Retinal pigment epithelial cell (primary cell): Measurements from ENCODE around the gene THY1.

Experiments
- DNase-seq: peaks from one replicate; pipeline ENCODE4 v3.0.0-alpha.2; 2010; ENCODE audit warnings: low read depth
- H3K4me3 ChIP-seq: 2 replicates; pipeline ENCODE4 v1.5.1; 2011; ENCODE audit warnings: mild to moderate bottlenecking, low read length, control low read depth, moderate library complexity
- TF ChIP-seq, protein P1 (sequence below): conservative IDR thresholded peaks from 2 replicates; pipeline ENCODE4 v1.5.1; 2011; ENCODE audit warnings: low read depth, low read length, control low read depth, inconsistent platforms

The THY1 gene

DNA sequence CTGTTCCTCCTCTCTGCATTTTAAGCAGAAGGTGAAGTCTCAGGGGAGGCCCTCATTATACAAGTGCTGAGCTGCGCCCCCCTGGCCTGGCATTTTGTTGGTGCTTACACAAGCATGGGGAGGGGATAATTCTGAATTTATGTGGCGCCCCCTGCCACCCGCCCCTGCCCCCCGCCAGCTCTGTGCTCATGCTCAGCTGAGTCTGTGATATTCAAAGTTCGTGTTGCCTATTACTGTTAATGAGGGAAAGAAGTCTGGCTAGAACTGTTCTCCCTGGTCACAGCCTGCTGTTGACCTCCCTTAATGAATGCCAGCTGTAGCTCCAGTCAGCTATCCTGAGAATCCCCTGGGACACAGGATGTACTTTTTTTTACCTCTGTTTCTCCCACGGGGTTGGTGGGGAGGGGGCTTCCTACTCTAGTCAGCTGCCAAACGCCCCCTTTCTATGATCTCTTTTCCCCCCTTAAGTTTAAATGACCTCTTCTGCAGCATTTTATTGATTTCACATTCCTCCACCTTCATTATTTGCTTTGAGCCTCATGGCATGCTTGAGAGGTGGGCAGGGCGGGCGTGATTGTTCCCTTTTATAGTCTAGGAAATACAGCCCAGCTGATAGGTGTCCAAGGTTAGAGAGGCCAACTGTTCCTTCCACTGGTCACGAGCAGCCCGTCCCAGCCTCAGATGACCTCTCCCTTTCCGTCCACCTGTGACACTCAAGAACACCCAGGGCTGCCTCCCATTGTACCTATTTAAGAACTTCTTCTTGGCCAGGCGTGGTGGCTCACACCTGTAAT, 53.6 kb downstream of the THY1 start:
- TF ChIP-seq, protein P1, sequence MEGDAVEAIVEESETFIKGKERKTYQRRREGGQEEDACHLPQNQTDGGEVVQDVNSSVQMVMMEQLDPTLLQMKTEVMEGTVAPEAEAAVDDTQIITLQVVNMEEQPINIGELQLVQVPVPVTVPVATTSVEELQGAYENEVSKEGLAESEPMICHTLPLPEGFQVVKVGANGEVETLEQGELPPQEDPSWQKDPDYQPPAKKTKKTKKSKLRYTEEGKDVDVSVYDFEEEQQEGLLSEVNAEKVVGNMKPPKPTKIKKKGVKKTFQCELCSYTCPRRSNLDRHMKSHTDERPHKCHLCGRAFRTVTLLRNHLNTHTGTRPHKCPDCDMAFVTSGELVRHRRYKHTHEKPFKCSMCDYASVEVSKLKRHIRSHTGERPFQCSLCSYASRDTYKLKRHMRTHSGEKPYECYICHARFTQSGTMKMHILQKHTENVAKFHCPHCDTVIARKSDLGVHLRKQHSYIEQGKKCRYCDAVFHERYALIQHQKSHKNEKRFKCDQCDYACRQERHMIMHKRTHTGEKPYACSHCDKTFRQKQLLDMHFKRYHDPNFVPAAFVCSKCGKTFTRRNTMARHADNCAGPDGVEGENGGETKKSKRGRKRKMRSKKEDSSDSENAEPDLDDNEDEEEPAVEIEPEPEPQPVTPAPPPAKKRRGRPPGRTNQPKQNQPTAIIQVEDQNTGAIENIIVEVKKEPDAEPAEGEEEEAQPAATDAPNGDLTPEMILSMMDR = no peak
- peak overlapping the region; percentile 2 for H3K4me3 ChIP-seq
- DNase-seq = no peak

DNA sequence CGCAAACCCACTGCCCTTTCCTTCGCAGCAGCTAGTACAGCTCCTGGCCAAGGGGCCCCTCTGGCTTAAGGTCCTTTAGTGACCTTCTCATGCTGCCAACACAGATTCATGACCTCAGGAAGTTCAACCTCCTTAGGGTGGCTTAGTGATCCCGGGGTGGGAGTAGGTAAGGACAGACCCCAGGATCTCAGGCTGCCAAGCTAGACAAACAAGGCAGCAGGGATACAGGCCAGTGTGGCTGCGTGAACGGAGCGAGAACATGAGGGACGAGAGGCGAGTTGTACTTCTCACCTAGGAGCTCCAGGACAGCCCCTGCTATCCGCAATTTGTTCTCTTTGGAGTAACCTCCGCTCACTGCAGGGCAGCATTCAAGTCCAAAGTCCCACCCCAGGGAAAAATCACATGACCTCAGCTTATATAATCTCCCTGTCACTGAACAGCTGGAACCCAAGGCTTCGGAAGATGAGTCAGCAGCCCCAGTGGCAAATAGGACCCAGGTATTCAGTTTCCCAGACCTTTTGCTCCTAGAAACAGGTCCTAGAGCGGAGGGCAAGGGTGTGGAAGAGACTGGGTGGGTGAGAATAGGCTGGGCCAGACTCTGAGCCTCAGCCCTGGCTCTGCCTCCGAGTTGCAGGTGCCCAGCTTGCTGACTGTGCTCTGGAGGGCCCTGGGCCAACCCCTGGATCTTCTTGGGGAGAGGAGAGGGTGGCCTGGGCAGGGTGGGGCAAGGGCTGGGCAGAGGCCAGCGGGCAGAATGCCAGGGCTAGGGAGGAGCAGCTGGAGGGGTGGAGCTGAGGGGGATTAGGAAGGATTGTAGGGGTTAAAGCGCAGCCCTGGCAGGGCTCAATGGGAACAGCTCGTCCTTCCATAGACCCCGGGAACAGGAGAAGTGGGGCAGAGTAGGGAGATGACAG, 54.6 kb downstream of the THY1 start:
- TF ChIP-seq, protein P1 = no peak
- DNase-seq = peak; percentile 85
- peak overlapping the region; percentile 4 for H3K4me3 ChIP-seq

DNA sequence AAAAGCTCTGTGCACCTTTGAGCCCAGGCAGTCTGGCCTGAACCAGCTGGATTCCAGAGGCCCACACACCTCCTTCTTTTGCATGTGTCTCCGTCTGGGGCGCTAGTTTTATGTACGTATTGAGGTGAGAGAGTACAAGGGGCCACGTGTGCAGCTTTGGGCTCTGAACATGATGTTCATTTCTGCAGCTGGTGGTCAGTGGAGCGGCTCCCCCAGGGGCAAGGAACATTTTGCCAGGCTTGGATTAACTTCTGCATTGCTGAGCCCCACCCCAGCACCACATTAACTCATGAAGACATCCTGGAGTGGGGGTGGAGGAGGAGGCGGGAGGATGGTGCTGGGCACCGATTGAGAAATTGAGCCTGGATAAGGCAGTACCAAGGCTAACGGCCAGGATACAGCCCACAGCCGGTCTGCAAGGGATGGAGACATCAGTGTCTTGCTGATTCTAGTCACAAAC, 55.3 kb downstream of the THY1 start:
- DNase-seq = peak; percentile 80
- no peak overlapping the region for H3K4me3 ChIP-seq
- TF ChIP-seq, protein P1 = no peak
